IMR-90 (cell line): Measurements from ENCODE around the gene SAFB2. TPM values are rescaled to one million over a fixed set of nuclear protein-coding genes. Genes with fewer than 3 reads are reported as not detected.

Experiments
- ATAC-seq: fragments of 200-7000 bp; cut with Tn5 transposase; 2 replicates; pipeline ENCODE4 v1.9.1; 2020; ENCODE audit warnings: low read depth, mild to moderate bottlenecking, moderate library complexity
- BruUV-seq: library from RNA; stranded (reverse); fragments of 400-500 nt; replicated peaks from 2 replicates; lab custom pipeline; 2021; lab: Mats Ljungman, UMichigan
- CTCF ChIA-PET: fragments of 300-600 bp; formaldehyde crosslinking; extraction: SDS; loops from one replicate; lab custom pipeline; 2021; ENCODE audit warnings: antibody characterized with exemption; lab: Yijun Ruan, JAX
- POLR2A ChIA-PET: fragments of 300-600 bp; sonication (Branson Sonifier 250); formaldehyde crosslinking; loops from one replicate; lab custom pipeline; 2022; ENCODE audit warnings: antibody characterized with exemption; ENCODE audit not compliant: unreplicated experiment; lab: Charles Lee
- DNase-seq: peaks from one replicate; pipeline ENCODE4 v3.0.0; 2013
- H2AFZ ChIP-seq: replicated peaks from 2 replicates; pipeline ENCODE3; 2013; ENCODE audit warnings: low read length, mild to moderate bottlenecking; ENCODE audit not compliant: poor library complexity
- H2AK5ac ChIP-seq: 2 replicates; pipeline ENCODE4 v1.6.1; 2013; ENCODE audit warnings: low read depth, low read length, inconsistent platforms
- H2AK9ac ChIP-seq: replicated peaks from 2 replicates; pipeline ENCODE3; 2013; ENCODE audit warnings: mild to moderate bottlenecking, low read depth, low read length, moderate library complexity; ENCODE audit not compliant: poor library complexity
- H2BK120ac ChIP-seq: 2 replicates; pipeline ENCODE4 v1.6.1; 2013; ENCODE audit warnings: low read depth, low read length, inconsistent platforms
- H2BK15ac ChIP-seq: 3 replicates; pipeline ENCODE4 v1.6.1; 2013; ENCODE audit warnings: low read depth, low read length, inconsistent platforms
- H2BK20ac ChIP-seq: 2 replicates; pipeline ENCODE4 v1.6.1; 2013; ENCODE audit warnings: low read depth, mild to moderate bottlenecking, inconsistent platforms, low read length, moderate library complexity
- H2BK5ac ChIP-seq: 2 replicates; pipeline ENCODE4 v1.6.1; 2013; ENCODE audit warnings: mild to moderate bottlenecking, low read depth, low read length, inconsistent platforms; ENCODE audit not compliant: poor library complexity, severe bottlenecking
- H3K14ac ChIP-seq: replicated peaks from 2 replicates; pipeline ENCODE4 v1.6.1; 2013; ENCODE audit warnings: low read depth, low read length, inconsistent platforms
- H3K18ac ChIP-seq: 2 replicates; pipeline ENCODE4 v1.6.1; 2013; ENCODE audit warnings: low read depth, low read length, control low read depth
- H3K23ac ChIP-seq: 2 replicates; pipeline ENCODE4 v1.6.1; 2013; ENCODE audit warnings: low read depth, low read length, inconsistent platforms
- H3K27ac ChIP-seq: 2 replicates; pipeline ENCODE4 v1.5.1; 2013; ENCODE audit warnings: mild to moderate bottlenecking, control low read depth, low read length; ENCODE audit not compliant: insufficient read depth
- H3K27me3 ChIP-seq: 2 replicates; pipeline ENCODE4 v1.6.1; 2013; ENCODE audit warnings: low read length; ENCODE audit not compliant: control insufficient read depth, insufficient read depth
- H3K36me3 ChIP-seq: 2 replicates; pipeline ENCODE4 v1.6.1; 2013; ENCODE audit warnings: low read length, mixed read lengths; ENCODE audit not compliant: control insufficient read depth, insufficient read depth
- H3K4ac ChIP-seq: 2 replicates; pipeline ENCODE4 v1.6.1; 2013; ENCODE audit warnings: low read depth, low read length, inconsistent platforms
- H3K4me1 ChIP-seq: 2 replicates; pipeline ENCODE4 v1.6.1; 2013; ENCODE audit warnings: low read length, mixed read lengths; ENCODE audit not compliant: control insufficient read depth, insufficient read depth
- H3K4me2 ChIP-seq: 2 replicates; pipeline ENCODE4 v1.6.1; 2013; ENCODE audit warnings: low read depth, mild to moderate bottlenecking, control low read depth, low read length, moderate library complexity
- H3K4me3 ChIP-seq: 2 replicates; pipeline ENCODE4 v1.5.1; 2013; ENCODE audit warnings: low read depth, mild to moderate bottlenecking, control low read depth, low read length, moderate library complexity; ENCODE audit not compliant: insufficient read depth
- H3K56ac ChIP-seq: 2 replicates; pipeline ENCODE4 v1.6.1; 2013; ENCODE audit warnings: low read length, inconsistent platforms; ENCODE audit not compliant: insufficient read depth; ENCODE audit errors: extremely low read depth
- H3K79me1 ChIP-seq, 2 experiments: 2 replicates each; pipeline ENCODE4 v1.6.1; 2013; ENCODE audit warnings: low read length in 2 of 2, inconsistent platforms in 1 of 2, low read depth in 1 of 2
- H3K9ac ChIP-seq: 2 replicates; pipeline ENCODE4 v1.6.1; 2013; ENCODE audit warnings: low read depth, low read length, control low read depth
- H3K9me1 ChIP-seq: 2 replicates; pipeline ENCODE4 v1.6.1; 2013; ENCODE audit warnings: low read length, inconsistent platforms; ENCODE audit not compliant: insufficient read depth
- H3K9me3 ChIP-seq: 2 replicates; pipeline ENCODE4 v1.6.1; 2013; ENCODE audit warnings: low read length; ENCODE audit not compliant: control insufficient read depth, insufficient read depth
- H4K20me1 ChIP-seq: 2 replicates; pipeline ENCODE4 v1.6.1; 2013; ENCODE audit warnings: low read length, inconsistent platforms; ENCODE audit not compliant: insufficient read depth
- H4K5ac ChIP-seq: 2 replicates; pipeline ENCODE4 v1.6.1; 2013; ENCODE audit warnings: mild to moderate bottlenecking, low read depth, low read length, control low read depth
- H4K8ac ChIP-seq, 2 experiments: 2 replicates each; pipeline ENCODE4 v1.6.1; 2013; ENCODE audit warnings: low read depth in 2 of 2, low read length in 2 of 2, control low read depth in 1 of 2, inconsistent platforms in 1 of 2
- H4K91ac ChIP-seq: 2 replicates; pipeline ENCODE4 v1.6.1; 2013; ENCODE audit warnings: low read depth, low read length, inconsistent platforms; ENCODE audit not compliant: insufficient read depth
- CEBPB ChIP-seq: IDR thresholded peaks from 2 replicates; pipeline ENCODE4 v1.6.1; 2012; ENCODE audit warnings: low read depth, low read length, improper control_type of control experiment
- CHD1 ChIP-seq: IDR thresholded peaks from 2 replicates; pipeline ENCODE4 v1.6.1; 2012; ENCODE audit warnings: low read depth, low read length, improper control_type of control experiment
- FOS ChIP-seq: fragments of 150-350 bp; IDR thresholded peaks from 2 replicates; pipeline ENCODE4 v1.6.1; 2016; ENCODE audit warnings: low read depth, low read length
- MAFK ChIP-seq: IDR thresholded peaks from 2 replicates; pipeline ENCODE4 v1.6.1; 2012; ENCODE audit warnings: low read depth, low read length, improper control_type of control experiment
- MAZ ChIP-seq: IDR thresholded peaks from 2 replicates; pipeline ENCODE4 v1.6.1; 2012; ENCODE audit warnings: low read depth, mild to moderate bottlenecking, low read length, improper control_type of control experiment, moderate library complexity, borderline replicate concordance
- MXI1 ChIP-seq: IDR thresholded peaks from 2 replicates; pipeline ENCODE4 v1.6.1; 2012; ENCODE audit warnings: low read depth, mild to moderate bottlenecking, low read length, moderate library complexity, borderline replicate concordance
- NFE2L2 ChIP-seq: fragments of 150-350 bp; IDR thresholded peaks from 2 replicates; pipeline ENCODE4 v1.6.1; 2016; ENCODE audit warnings: low read depth, mild to moderate bottlenecking, low read length
- POLR2A ChIP-seq: IDR thresholded peaks from 2 replicates; pipeline ENCODE4 v1.6.1; 2012; ENCODE audit warnings: mild to moderate bottlenecking, low read depth, low read length
- RCOR1 ChIP-seq: IDR thresholded peaks from 2 replicates; pipeline ENCODE4 v1.6.1; 2012; ENCODE audit warnings: mild to moderate bottlenecking, low read length, improper control_type of control experiment; ENCODE audit not compliant: insufficient replicate concordance
- SMC3 ChIP-seq: fragments of 150-350 bp; IDR thresholded peaks from 2 replicates; pipeline ENCODE4 v1.6.1; 2016; ENCODE audit warnings: low read depth, mild to moderate bottlenecking, antibody characterized with exemption, low read length, moderate library complexity
- USF2 ChIP-seq: fragments of 150-350 bp; IDR thresholded peaks from 2 replicates; pipeline ENCODE4 v1.6.1; 2017; ENCODE audit warnings: mild to moderate bottlenecking, antibody characterized with exemption, low read length, low read depth
- WGBS, 2 experiments: methylation state at CpG; one replicate each; pipeline versions ENCODE4 v1.1.5 to v1.1.7; 2013; ENCODE audit warnings: missing lambda C conversion rate in 2 of 2; ENCODE audit not compliant: insufficient read length in 1 of 2; ENCODE audit errors: extremely low coverage in 2 of 2; 5-methylcytosine and 5-hydroxymethylcytosine counted together
- dilution Hi-C: fragments of 300-500 bp; cut with HindIII; formaldehyde crosslinking; loops from one replicate; pipeline ENCODE4 v1.14.3; 2018; ENCODE audit warnings: low sequenced_read_pairs; ENCODE audit not compliant: unreplicated experiment
- in situ Hi-C: fragments of 300-500 bp; cut with MboI; formaldehyde crosslinking; loops from 3 replicates; pipeline ENCODE4 v1.14.3; 2019; ENCODE audit warnings: low sequenced_read_pairs, inconsistent platforms, mixed read lengths
- intact Hi-C: fragments of 100-400 bp; cut with micrococcal nuclease; formaldehyde crosslinking; loops from 2 replicates; pipeline ENCODE4 v1.10.0; 2022
- polyA plus RNA-seq, 3 experiments: library from polyadenylated mRNA; depleted of rRNA; stranded (reverse); fragments of >200 nt; gene quantifications; 2 replicates each; pipeline ENCODE4 v1.2.3, GENCODE V29; 2012; ENCODE audit warnings: low replicate concordance in 1 of 3
- total RNA-seq: library from RNA; depleted of rRNA; stranded (reverse); fragments of >200 nt; gene quantifications from 2 replicates; pipeline ENCODE4 v1.2.3, GENCODE V29; 2012
- TF ChIP-seq, protein P1 (sequence below): fragments of 150-350 bp; IDR thresholded peaks from 2 replicates; pipeline ENCODE4 v1.6.1; 2016; ENCODE audit warnings: low read depth, mild to moderate bottlenecking, low read length, moderate library complexity, borderline replicate concordance

Gene SAFB2
- total and polyA plus RNA-seq, 2 of the 4 experiments (the other 2 are of a cell fraction) = 11.8 to 26.2 TPM

DNA sequence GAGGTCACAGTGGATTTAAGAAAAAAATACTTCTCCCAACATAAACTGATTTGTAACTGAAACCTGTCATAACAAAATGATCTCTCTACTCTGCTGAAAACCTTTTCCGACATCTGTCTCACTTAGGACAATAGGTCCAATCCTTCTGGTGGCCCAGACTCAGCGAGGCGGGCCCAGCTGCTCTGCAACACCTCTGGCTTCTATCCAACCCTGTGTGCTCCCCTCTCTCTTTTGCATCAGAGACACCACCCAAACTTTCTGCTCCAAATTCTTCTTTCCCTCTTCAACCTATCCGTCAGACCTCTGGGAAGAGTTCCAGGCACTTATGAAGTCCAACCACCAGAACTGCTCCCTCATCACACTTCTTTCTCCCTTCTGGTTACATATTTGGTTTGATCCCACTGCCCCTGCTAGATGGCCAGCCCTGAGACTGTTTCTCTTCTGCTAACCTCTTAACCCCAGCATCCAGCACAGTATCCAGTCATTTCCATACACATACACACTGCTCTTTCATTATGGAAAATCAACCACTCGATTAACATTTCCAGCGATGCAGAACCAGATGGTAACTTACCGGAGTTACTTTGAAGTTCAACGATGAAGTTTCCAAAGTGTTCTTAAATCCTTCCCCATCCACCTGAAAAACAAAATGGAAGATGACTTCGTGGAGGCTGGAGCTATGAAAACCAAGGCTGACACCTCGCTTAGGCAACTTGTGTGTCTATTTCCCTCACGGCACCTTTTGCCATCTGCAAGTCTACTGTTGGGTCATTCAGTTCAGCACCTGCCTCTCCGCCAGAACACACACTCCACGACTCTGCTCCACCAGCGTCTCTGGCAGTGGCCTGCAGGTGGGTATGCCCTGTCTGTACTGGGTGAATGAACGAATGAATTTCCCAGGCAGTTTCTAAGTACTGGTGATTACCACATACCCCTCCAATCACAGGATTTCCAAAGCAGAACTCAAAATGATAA, 9.4 kb downstream of the SAFB2 start (continued):
- no peak for TF ChIP-seq MAFK
- TF ChIP-seq CHD1 = no peak

- H3K14ac ChIP-seq = no peak overlapping the region
- H3K27ac ChIP-seq = no peak overlapping the region
- H2BK15ac ChIP-seq = no peak overlapping the region
- dilution Hi-C loops = no loop called here
- 0 out of 2 replicates have a peak, but pooled peaks cover 3% of the 10 kb centered on the region for H3K9me1 ChIP-seq
- H2AFZ ChIP-seq = no peak overlapping the region
- peaks cover 62% of the 10 kb centered on the region for H3K36me3 ChIP-seq
- no peak overlapping the region for H3K56ac ChIP-seq
- H3K27me3 ChIP-seq = no peaks in the 10 kb centered on the region
- H3K4me2 ChIP-seq = no peak overlapping the region
- H3K18ac ChIP-seq = no peak overlapping the region
- no peak for DNase-seq
- CTCF ChIA-PET = no interaction called here
- peaks cover 32 to 61% of the 10 kb centered on the region in 2 experiments for H3K79me1 ChIP-seq
- H2BK120ac ChIP-seq = no peak overlapping the region
- ATAC-seq = no peak
- TF ChIP-seq, protein P1, sequence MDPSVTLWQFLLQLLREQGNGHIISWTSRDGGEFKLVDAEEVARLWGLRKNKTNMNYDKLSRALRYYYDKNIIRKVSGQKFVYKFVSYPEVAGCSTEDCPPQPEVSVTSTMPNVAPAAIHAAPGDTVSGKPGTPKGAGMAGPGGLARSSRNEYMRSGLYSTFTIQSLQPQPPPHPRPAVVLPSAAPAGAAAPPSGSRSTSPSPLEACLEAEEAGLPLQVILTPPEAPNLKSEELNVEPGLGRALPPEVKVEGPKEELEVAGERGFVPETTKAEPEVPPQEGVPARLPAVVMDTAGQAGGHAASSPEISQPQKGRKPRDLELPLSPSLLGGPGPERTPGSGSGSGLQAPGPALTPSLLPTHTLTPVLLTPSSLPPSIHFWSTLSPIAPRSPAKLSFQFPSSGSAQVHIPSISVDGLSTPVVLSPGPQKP = no peak
- TF ChIP-seq MAFK (no peak), MXI1 (no peak), POLR2A (no peak), CEBPB (no peak), FOS (no peak), CHD1 (no peak), RCOR1 (no peak), USF2 (no peak), SMC3 (no peak), MAZ (no peak), NFE2L2 (no peak)
- no peak overlapping the region for H3K9ac ChIP-seq
- intact Hi-C loops = no loop called here
- no peaks in the 10 kb centered on the region for H3K9me3 ChIP-seq
- no TSS peak for BruUV-seq
- H3K4me1 ChIP-seq = no peaks in the 10 kb centered on the region
- no peak overlapping the region for H2AK9ac ChIP-seq
- H3K4me3 ChIP-seq = no peak overlapping the region
- H4K8ac ChIP-seq = no peak overlapping the region
- 90% methylated on average over 5 of the region's 16 CpGs; no CpG with 5 or more reads in 1 of the 2 experiments for WGBS, 2 experiments
- no peak overlapping the region for H4K5ac ChIP-seq
- H4K91ac ChIP-seq = no peak overlapping the region
- H4K20me1 ChIP-seq = peaks cover 30% of the 10 kb centered on the region
- no peak overlapping the region for H2BK5ac ChIP-seq
- no peak overlapping the region for H2BK20ac ChIP-seq
- in situ Hi-C loops = no loop called here
- no peak overlapping the region for H3K4ac ChIP-seq
- H3K23ac ChIP-seq = no peak overlapping the region
- no peak overlapping the region for H2AK5ac ChIP-seq
- POLR2A ChIA-PET = no interaction called here
These were observed 12.6 kb downstream of the SAFB2 start for GRCh38 chr19:5609881-5610448.
